Umbilical cord (tissue), 2 donors: ENCODE measurements around the gene PRKCB. TPM values are rescaled to one million over a fixed set of nuclear protein-coding genes. Genes with fewer than 3 reads are reported as not detected.
A peak's percentile ranks its signal among the peaks of the same experiment; 100 is the strongest.
"Not testable (repeated sequence)": the region's sequence is repeated elsewhere in the genome, so short reads cannot be mapped to it uniquely, and the experiment has no call there.

Source experiments
- DNase-seq: peaks from one replicate; pipeline ENCODE4 v3.0.0-alpha.2; 2015; ENCODE audit warnings: low spot score
- total RNA-seq: library from RNA; depleted of rRNA; stranded (reverse); fragments of >200 nt; gene quantifications from one replicate; pipeline ENCODE4 v1.2.3, GENCODE V29; 2014; ENCODE audit warnings: low replicate concordance; ENCODE audit not compliant: insufficient read depth

PRKCB gene
- total RNA-seq, 1 donor from 2014 or later = 17.8 TPM

DNA sequence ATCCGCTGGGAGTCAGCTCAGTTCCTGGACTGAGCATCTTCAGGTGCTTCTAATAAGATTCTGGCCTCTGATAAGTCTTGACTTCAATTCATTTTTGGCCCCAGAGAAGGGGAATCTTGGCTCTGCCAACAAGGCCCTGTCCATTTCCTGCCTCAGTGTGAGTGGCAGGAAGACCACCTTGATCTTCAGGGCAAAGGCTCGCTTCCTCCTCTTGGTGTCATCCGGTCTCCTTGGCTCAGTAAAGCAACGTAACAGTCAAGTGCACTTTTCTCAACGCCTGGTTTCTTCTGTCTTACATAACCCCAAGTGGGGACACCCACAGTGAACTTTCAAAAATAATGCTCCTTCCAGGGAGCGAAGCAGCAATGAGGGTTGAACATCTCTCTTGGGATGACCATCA, 169.8 kb downstream of the PRKCB start:
- no peak for DNase-seq

DNA sequence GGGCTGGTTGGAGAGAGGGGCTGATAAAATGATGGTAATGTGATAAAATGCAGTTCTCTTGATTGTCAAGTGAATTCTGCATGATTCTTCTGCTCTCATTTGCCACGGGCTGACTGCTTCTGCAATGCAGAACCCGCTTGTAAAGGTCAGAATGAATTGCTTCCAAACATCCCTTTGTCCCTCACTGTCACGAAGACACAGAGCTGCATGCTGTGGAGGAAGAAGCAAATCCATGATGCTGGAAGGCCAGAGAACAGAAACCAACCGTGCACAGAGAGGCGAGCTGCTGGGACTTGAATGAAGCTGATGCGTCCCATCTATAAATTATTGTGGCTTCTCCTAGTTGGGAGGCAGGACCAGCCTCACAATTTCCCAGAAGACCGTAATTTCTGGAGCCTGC, 171.6 kb downstream of the PRKCB start:
- DNase-seq = no peak

DNA sequence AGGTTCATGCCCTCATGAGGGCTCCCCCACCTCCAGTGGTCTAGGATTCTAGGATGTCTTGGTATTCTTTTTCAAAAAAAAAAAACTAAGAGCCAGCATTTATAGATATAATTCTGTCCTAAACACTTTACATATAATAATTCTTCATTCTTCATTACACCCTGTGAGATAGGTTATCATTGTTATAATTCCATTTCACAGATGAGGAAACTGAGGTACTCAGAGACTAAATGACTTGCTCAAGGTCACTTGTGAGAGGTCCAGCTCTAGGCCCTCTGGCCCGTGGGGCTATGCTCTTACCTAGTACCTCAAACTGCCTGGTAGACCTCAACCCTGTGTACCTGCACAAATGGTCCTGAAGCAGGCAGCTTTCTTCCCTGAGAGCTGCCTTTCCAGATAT, 172.2 kb downstream of the PRKCB start:
- DNase-seq = no peak

DNA sequence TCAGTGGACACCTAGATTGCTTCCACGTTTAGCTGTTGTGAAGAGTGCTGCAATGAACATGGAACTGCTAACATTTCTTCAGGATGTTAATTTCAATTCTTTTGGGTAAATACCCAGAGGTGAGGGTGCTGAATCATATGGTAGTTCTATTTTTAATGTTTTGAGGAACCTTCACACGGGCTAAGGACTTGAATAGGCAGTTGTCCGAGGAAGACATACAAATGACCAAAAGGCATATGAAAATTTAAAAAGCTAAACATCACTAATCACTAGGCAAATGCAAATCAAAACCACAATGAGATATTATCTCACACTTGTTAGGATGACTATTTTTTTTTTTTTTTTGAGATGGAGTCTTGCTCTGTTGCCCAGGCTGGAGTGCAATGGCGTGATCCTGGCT, 173.3 kb downstream of the PRKCB start:
- DNase-seq = no peak

DNA sequence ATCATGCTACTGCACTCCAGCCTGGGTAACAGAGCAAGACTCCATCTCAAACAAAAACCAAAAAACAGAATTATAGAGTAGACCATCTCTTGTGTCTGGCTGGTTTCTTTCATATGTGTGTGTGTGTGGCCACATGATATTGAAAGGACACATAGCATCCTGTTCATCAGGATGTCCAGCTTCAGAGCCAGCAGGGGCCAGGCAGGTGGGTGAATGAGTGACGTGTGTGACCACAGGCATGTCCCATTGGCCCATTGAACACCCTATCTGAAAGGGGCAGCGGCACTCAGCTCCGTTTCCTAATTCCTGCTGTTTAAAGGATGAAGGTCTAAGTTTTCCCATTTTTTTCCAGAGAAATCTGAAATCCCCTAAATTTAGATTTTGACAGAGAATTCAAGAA, 174.2 kb downstream of the PRKCB start:
- no peak for DNase-seq

DNA sequence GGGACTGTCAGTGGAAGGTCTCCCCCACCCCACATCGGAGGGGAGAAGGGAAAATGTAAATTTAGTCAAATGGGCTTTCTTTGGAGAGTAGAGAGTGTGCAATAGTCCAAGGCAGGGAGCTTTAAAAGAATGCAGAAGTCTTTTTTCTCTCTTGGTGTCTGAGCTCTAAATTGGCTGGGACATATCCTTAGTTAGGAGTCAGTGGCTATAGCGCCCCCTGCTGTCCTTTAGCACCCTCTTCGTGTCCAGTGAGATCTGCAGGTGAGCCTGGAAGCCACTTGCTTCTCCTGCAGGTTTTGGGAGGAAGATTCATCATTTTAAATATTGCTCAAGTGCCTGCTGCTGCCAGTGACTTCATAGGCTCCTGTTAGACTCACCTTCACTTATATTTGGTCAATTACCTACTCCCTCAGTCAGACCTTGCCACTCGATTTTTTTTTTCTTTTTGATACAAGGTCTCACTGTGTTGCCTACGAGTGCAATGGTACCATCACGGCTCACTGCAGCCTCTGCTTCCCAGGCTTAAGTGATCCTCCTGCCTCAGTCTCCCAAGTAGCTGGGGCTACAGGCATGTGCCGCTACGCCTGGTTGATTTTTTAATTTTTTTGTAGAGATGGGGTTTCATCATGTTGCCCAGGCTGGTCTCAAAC, 174.8 kb downstream of the PRKCB start:
- DNase-seq = peak; percentile 82

DNA sequence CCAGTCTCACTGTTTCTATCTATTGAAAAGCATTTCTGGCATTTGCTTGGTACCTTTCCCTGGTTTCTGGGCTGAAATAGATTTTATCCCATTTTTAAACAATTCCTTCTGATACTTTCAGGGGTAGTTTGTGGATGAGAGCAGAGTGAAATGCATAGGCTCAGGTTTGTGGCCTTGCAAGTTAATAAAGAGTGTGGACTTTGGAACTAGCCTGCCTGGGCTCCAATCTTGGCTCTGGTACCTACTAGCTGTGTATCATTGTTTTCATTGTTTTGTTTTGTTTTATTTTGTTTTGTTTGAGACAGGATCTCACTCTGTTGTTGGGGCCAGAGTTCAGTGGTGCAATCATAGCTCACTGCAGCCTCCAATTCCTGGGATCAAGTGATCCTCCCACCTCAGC, 175.5 kb downstream of the PRKCB start:
- DNase-seq = no peak

DNA sequence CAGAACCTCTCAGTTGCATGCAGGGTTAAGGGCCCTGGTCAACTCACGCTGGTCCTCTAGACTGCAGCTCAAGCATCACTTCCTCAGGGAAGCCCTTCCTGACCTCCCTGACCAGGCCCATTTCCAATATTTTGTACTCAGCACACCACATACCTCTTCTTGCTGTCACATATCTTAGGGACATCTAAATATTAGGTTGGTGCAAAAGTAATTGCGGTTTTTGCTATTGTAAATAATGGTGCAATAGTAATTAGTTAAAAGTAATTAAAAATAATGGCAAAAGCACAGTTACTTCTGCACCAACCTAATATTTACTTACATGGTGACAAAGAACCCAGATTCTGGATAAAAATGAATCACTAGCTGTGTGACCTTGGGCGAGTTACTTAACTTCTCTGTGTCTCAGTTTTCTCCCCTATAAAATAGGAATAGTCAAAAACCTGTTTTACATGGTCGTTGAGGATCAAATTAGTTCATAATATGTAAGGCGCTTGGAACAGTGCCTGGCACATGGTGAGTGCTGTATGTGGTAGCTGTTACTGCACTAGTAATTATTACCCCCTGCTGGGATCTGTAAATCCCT, 177.4 kb downstream of the PRKCB start:
- no peak for DNase-seq

DNA sequence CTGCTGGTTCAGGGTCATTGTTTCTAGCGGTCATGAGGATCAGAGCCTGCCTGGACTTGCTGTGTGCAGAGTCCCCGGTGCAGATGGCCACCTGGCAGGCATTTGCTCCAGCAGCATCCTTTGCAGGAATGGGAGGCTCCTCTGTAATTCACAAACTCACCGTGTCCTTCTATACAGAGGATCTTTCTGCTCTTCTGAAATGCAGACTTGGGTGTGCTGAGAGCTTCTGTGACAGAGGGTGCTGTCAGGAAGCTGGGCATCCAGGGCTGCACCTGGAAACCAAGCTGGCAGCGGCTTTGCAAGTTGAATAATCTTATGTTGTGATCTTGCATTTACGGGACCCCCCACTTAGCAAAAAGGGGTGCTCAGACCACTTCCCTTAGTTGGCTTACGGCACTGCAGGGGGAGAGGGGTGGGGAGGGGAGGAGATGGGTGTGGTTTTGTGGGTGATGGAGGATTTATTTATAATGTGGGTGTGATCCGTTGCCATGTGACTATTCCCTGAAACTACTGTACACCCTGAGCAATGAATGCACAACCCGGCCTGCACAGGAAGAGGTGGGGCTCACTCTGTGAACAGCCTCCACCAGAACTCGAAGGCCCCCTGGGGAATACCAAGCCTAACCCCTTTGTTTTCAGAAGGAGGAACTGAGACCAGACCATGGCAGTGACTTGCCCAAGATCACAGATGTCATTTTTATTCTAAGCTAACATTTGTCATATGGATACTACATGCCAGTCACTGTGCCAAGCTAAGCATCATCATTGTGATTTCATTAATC, 178.3 kb downstream of the PRKCB start:
- no peak for DNase-seq

DNA sequence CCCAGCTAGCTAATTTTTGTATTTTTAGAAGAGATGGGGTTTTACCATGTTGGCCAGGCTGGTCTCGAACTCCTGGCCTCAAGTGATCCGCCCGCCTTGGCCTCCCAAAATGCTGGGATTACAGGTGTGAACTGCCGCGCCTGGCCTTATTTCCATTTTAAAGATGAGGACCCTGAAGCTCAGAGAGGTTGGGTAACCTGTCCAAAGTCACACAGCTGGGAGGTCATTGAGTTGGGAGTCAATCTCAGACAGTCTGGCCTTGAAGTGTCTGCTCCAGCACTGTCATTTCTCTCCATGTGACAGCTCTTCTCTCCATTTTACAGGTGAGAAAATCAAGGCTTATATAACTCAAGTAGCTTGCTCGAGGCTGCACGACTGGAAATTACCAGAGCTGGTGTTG, 179.2 kb downstream of the PRKCB start:
- not testable (repeated sequence) for DNase-seq

DNA sequence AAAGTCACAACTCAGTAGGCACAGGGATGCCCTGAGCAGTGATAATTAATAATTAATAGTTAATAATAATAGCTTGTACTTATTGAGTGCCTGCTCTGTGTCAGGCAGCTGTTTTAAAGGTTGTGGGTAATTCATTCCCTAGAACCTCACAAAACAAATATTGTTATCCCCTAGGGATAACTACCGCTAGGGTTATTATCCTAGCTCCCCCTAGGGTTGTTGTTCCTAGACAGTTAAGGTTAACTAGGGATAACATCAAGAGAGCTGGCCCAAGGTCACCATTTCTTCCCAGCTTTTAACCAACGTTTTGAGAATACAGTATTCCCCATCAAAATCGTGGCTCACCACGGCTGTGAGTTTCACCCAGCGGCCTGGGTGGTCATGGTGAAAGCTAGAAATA, 180.1 kb downstream of the PRKCB start:
- DNase-seq = no peak

DNA sequence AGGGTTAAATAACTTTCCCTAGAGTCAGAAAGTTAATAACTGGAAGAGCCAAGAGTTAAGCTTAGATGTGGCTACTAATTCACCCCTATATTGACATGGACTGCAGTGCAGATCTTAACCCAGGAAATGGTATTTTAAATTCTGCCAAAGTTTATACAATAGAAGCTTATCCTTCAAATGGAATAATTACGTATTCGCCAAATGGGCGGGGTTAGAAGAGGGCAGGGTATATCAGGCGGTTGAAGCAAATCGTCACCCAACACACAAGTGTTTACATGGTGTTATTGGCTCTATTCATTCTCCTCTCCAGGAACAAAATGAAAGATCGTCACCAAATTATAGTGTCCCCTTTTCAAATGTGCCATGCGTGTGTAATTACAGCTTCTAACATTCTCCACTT, 182.7 kb downstream of the PRKCB start:
- DNase-seq = no peak

DNA sequence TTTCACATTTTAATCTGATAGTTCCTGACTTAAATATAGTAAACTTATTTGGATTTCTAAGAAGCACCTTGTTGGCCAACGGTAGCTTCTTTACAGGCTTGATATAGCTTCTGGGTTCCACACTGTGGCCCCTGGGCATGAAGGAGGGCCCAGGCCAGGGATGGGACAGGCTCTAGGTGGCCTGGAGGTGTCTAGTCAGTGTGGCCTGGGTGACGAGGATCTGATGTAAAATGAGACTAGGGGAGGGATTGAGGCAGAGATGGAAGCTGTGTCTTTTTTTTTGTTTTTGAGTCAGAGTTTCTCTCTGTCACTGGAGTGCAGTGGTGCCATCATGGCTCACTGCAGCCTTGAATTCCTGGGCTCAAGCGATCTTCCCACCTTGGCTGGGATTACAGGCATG, 187.0 kb downstream of the PRKCB start:
- DNase-seq = no peak

DNA sequence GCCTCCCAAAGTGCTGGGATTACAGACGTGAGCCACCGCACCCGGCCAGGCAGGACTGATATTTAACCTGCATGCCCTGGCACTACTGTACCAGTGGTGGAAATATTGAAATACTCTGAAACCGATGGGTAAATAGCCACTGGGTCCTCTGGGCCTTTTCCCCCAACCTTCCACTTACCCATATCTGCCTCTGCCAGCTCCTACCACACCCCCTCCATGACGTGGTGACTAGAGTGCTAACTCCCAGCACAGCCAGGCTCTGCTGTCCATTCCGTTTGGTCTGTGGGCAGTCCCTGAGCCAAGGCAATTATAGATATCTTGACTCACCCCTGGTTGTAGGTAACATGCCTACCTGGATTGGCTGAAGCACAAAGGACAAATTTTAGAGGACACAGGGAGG, 187.8 kb downstream of the PRKCB start:
- no peak for DNase-seq

DNA sequence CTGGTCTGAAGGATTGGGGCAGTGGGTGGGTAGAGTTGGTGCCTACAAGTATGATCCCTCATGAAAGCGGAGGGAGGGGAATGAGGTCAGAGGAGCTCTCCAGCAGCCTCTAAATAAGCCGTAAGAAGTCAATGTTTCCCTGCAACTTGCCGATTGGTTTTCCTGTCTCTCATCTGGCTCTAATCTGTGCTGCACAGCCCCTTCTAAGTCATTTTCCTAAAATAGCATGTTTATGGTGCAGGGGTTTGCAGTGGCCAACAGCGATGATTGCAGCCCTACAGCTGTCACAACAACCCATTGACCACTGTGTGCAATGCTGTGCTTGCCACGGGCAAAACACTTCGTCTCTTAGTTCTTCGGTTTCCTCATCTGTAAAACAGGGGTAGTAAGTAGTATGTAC, 189.2 kb downstream of the PRKCB start:
- DNase-seq = no peak

DNA sequence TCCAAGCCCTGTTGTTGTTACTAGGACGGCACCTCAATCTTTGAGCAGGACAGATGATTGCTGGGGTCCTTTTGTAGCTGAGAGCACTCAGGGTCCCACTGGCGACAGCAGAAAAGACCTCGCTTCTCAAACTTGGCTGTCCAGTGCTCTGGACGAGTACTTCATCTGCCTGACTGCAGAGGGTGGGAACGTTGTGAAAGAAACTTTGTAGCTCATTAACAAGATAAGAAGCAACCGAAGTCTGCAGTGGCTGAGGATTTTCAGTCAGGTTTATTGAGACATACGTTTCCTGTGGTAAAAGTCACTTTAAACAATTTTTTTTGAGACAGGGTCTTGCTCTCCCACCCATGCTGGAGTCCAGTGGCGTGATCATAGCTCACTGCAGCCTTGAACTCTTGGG, 191.7 kb downstream of the PRKCB start:
- no peak for DNase-seq

DNA sequence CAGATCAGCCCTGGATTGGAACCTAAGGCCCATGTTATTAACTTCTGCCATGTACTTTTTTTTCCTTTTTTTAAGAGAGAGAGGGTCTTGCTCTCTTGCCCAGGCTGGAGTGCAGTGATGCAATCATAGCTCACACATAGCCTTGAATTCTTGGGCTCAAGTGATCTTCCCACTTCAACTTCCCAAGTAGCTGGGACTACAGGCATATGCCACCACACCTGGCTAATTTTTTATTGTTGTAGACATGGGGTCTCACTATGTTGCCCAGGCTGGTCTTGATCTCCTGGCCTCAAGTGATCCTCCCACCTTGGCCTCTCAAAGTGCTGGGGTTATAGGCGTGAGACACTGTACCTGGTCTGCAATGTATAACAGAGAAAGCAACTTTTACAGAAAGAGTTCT, 194.1 kb downstream of the PRKCB start:
- not testable (repeated sequence) for DNase-seq

DNA sequence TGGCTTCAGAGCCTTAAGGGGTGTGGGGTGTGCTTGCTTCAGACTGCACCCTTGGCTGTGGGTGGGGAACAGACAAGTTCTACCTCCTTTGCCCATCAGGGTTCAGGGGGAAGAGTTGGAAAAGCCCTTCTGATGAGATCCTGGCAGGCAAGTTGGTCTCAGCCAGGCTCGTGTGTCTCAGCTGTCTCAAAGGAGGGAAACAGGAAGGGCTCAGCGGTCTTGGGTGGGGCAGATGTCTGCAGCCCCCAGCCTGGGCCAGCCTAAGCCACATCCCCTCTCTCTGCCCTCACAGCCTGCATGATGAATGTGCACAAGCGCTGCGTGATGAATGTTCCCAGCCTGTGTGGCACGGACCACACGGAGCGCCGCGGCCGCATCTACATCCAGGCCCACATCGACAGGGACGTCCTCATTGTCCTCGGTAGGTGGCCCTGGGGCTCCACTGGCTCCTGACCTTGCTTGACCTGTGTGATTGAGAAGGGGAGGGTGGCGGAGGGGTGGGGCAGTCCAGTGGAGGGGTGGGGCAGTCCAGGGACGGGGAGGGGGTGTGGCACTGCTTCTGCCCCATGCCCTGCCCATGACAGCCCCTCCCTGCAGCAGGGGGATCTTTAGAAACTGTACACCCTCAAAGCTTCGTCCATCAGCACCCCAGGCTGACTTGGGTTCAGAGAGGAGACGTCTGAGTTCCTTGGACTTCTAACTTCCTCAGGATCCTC, 199.5 kb downstream of the PRKCB start:
- DNase-seq = no peak

DNA sequence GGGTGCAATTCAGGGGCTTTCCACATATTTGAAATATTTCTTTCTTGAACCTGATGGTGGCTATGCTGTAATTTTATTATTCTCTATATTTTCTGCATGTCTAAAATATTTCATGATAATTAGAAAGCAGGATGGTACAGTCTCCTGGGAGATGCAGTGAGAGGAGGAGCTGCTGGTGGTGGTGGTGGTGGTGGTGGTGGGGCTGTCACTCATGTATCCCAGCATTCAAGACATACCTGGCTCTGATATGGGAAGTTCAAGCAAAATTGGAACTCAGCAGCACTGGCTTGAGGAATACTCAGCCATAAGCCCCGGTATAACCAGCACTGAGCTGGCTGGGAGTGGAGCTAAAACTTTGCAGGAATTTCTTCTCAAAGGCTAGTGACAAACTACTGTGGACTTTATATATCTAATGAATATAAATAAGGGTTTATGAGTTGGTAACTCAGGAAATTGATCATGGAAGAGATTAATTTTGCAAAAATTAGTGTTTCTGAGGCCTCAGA, 200.3 kb downstream of the PRKCB start:
- DNase-seq = no peak

DNA sequence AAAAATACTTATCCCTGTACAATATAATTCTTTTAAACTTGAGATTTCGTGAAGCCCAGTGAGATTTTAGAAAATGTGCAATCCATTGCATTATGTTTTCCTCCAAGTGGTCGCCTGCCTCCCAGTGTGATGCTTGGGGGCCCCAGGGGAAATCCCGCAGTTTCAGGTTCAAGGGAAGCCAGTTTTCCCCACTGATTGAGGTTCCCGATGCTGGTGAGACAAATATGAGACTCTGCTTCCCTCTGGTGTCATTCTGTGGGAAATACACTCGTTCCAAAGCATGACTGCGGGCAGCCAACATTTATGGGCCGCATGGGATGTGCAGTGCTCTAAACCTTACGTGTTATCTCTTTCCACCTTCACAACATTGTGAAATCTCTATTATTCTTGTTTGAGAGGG, 200.8 kb downstream of the PRKCB start:
- DNase-seq = peak; percentile 62

DNA sequence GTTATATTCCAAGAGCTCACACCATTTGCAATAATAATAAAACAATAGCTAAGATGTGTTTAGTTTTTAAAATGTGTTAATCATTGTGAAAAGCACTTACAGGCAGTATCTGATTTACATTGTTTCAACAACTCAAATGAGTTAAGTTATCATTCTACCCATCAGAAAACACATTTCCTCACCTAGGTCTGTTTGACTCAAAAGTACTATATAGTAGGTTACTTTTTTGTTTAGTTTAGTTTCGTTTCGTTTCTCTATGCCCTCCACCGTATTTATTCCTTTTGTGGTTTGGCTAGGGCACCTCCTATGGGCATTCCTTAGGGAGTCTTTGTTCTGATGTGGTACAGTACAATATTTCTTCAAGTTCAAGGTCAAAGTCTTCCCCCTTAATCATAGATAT, 201.6 kb downstream of the PRKCB start:
- no peak for DNase-seq
